HepG2 (cell line): Measurements from ENCODE around the gene LRRC42. TPM values are rescaled to one million over a fixed set of nuclear protein-coding genes. Genes with fewer than 3 reads are reported as not detected.

Experiments
- AKAP8 ChIP-seq: sonication (generic); formaldehyde crosslinking; IDR thresholded peaks from 2 replicates; pipeline ENCODE4 v1.5.1; 2020; ENCODE audit warnings: mild to moderate bottlenecking, missing genetic modification reagents
- BRD4 ChIP-seq: sonication (generic); formaldehyde crosslinking; IDR thresholded peaks from 2 replicates; pipeline ENCODE4 v1.4.0; 2020; ENCODE audit warnings: missing genetic modification reagents
- HOXA7 ChIP-seq: sonication (generic); formaldehyde crosslinking; IDR thresholded peaks from 2 replicates; pipeline ENCODE4 v1.8.1; 2022; ENCODE audit warnings: mild to moderate bottlenecking, missing genetic modification reagents, moderate library complexity
- ZNF230 ChIP-seq: sonication (generic); formaldehyde crosslinking; IDR thresholded peaks from 2 replicates; pipeline ENCODE4 v1.4.0; 2020; ENCODE audit warnings: mild to moderate bottlenecking, missing genetic modification reagents
- ZNF451 ChIP-seq: sonication (generic); formaldehyde crosslinking; IDR thresholded peaks from 2 replicates; pipeline ENCODE4 v1.5.0; 2020; ENCODE audit warnings: mild to moderate bottlenecking, missing genetic modification reagents
- ZNF7 ChIP-seq: IDR thresholded peaks from 2 replicates; pipeline ENCODE4 v1.6.1; 2016; ENCODE audit warnings: missing biosample characterization, missing genetic modification reagents
- ZNF773 ChIP-seq: sonication (generic); formaldehyde crosslinking; IDR thresholded peaks from 2 replicates; pipeline ENCODE4 v1.4.0; 2020; ENCODE audit warnings: missing genetic modification reagents, borderline replicate concordance
- polyA plus RNA-seq, 8 experiments: library from polyadenylated mRNA; depleted of rRNA in 3 of 8; stranded (reverse) in 7 of 8; unstranded in 1 of 8; fragments of >200 nt; fragmentation: Illumina TruSeq in 4 of 8; extraction: Trizol in 4 of 8; gene quantifications; 2 replicates each; pipeline versions ENCODE4 v1.2.1 to v1.2.3, GENCODE V29; 2011 to 2016; ENCODE audit warnings: low read depth in 4 of 8, missing spikeins in 1 of 8, mixed read lengths in 1 of 8; ENCODE audit not compliant: insufficient read depth in 1 of 8
- total RNA-seq, 5 experiments: library from RNA; depleted of rRNA; stranded (reverse); fragments of >200 nt; fragmentation: Illumina TruSeq; extraction: Trizol; gene quantifications; 2 replicates each; pipeline ENCODE4 v1.2.3, GENCODE V29; 2016; ENCODE audit warnings: low read depth in 1 of 5
- TF ChIP-seq, protein P1 (sequence below): sonication (generic); formaldehyde crosslinking; IDR thresholded peaks from 2 replicates; pipeline ENCODE4 v1.5.1; 2020; ENCODE audit warnings: mild to moderate bottlenecking, moderate library complexity, missing genetic modification reagents
- TF ChIP-seq, protein P2 (sequence below): IDR thresholded peaks from 2 replicates; pipeline ENCODE4 v1.6.1; 2016; ENCODE audit warnings: low read depth, control low read depth
- TF ChIP-seq, protein P3 (sequence below): sonication (generic); formaldehyde crosslinking; IDR thresholded peaks from 2 replicates; pipeline ENCODE4 v1.8.0; 2022; ENCODE audit warnings: mild to moderate bottlenecking, missing genetic modification reagents, moderate library complexity
- TF ChIP-seq, protein P4 (sequence below): sonication (generic); formaldehyde crosslinking; IDR thresholded peaks from 2 replicates; pipeline ENCODE4 v1.4.0; 2020; ENCODE audit warnings: missing genetic modification reagents
- TF ChIP-seq, protein P5 (sequence below): fragments of 450-650 bp; IDR thresholded peaks from 2 replicates; pipeline ENCODE4 v1.6.1; 2017
- TF ChIP-seq, protein P6 (sequence below): sonication (generic); formaldehyde crosslinking; IDR thresholded peaks from 2 replicates; pipeline ENCODE4 v1.4.0; 2020; ENCODE audit warnings: missing genetic modification reagents
- TF ChIP-seq, protein P7 (sequence below): sonication (generic); formaldehyde crosslinking; conservative IDR thresholded peaks from 2 replicates; pipeline ENCODE4 v1.4.0; 2020; ENCODE audit warnings: missing genetic modification reagents
- TF ChIP-seq, protein P8 (sequence below): sonication (generic); formaldehyde crosslinking; IDR thresholded peaks from 2 replicates; pipeline ENCODE4 v1.4.0; 2020; ENCODE audit warnings: missing genetic modification reagents

Gene LRRC42
- total and polyA plus RNA-seq, 2 of the 13 experiments (the other 11 are each of a cell fraction or from before 2014, with no cell fraction given) = 30.6 to 43.6 TPM

DNA sequence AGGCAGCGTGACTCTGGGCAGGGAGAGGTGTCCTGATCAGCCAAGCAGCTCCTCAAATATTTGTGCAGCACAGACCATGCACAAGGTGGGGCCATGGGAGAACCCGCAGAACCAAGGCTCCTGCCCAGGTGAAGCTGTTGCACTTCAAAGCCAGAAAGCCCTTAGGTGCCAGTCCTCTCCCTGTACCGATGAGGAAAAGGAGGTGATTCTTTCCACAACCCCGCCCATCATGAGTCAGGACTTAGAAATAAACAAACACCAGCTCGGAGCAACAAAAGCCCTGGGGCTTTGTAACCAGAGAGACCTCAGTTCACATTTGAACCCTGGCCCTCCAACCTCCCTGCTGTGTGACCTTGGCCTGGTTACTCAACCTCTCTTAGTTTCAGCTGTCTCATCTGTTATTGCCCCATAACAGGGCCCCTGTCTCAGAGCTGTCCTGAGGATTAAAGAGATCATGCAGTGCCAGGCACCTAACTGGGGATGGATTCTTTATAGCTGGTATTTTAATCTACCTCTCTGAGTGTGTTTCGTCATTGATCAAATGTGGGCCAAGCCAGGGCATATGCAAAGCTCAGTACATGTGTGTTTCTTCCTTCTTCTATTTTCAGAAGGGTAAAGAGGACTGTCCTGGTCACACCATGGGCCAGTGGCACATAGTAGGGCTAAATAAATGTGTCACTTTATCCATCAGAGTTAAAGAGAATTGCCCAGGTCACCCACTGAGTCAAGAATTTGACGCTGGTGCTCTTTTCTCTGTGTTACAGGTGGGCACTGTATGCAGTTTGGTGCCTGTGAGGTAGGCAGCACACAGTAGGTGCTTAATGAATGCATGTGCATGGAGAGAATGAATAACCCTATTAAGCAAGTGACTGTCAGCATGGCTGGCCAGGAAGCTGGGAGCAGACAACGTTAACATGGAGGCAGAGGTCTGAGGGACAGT lies 70.5 kb downstream of the LRRC42 start (continued):
- TF ChIP-seq, protein P1, sequence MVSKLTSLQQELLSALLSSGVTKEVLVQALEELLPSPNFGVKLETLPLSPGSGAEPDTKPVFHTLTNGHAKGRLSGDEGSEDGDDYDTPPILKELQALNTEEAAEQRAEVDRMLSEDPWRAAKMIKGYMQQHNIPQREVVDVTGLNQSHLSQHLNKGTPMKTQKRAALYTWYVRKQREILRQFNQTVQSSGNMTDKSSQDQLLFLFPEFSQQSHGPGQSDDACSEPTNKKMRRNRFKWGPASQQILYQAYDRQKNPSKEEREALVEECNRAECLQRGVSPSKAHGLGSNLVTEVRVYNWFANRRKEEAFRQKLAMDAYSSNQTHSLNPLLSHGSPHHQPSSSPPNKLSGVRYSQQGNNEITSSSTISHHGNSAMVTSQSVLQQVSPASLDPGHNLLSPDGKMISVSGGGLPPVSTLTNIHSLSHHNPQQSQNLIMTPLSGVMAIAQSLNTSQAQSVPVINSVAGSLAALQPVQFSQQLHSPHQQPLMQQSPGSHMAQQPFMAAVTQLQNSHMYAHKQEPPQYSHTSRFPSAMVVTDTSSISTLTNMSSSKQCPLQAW = no peak
- TF ChIP-seq, protein P2, sequence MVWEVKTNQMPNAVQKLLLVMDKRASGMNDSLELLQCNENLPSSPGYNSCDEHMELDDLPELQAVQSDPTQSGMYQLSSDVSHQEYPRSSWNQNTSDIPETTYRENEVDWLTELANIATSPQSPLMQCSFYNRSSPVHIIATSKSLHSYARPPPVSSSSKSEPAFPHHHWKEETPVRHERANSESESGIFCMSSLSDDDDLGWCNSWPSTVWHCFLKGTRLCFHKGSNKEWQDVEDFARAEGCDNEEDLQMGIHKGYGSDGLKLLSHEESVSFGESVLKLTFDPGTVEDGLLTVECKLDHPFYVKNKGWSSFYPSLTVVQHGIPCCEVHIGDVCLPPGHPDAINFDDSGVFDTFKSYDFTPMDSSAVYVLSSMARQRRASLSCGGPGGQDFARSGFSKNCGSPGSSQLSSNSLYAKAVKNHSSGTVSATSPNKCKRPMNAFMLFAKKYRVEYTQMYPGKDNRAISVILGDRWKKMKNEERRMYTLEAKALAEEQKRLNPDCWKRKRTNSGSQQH = no peak
- TF ChIP-seq, protein P3, sequence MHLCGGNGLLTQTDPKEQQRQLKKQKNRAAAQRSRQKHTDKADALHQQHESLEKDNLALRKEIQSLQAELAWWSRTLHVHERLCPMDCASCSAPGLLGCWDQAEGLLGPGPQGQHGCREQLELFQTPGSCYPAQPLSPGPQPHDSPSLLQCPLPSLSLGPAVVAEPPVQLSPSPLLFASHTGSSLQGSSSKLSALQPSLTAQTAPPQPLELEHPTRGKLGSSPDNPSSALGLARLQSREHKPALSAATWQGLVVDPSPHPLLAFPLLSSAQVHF (CRISPR knock-in tag) = no peak
- TF ChIP-seq, protein P4, sequence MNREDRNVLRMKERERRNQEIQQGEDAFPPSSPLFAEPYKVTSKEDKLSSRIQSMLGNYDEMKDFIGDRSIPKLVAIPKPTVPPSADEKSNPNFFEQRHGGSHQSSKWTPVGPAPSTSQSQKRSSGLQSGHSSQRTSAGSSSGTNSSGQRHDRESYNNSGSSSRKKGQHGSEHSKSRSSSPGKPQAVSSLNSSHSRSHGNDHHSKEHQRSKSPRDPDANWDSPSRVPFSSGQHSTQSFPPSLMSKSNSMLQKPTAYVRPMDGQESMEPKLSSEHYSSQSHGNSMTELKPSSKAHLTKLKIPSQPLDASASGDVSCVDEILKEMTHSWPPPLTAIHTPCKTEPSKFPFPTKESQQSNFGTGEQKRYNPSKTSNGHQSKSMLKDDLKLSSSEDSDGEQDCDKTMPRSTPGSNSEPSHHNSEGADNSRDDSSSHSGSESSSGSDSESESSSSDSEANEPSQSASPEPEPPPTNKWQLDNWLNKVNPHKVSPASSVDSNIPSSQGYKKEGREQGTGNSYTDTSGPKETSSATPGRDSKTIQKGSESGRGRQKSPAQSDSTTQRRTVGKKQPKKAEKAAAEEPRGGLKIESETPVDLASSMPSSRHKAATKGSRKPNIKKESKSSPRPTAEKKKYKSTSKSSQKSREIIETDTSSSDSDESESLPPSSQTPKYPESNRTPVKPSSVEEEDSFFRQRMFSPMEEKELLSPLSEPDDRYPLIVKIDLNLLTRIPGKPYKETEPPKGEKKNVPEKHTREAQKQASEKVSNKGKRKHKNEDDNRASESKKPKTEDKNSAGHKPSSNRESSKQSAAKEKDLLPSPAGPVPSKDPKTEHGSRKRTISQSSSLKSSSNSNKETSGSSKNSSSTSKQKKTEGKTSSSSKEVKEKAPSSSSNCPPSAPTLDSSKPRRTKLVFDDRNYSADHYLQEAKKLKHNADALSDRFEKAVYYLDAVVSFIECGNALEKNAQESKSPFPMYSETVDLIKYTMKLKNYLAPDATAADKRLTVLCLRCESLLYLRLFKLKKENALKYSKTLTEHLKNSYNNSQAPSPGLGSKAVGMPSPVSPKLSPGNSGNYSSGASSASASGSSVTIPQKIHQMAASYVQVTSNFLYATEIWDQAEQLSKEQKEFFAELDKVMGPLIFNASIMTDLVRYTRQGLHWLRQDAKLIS (CRISPR knock-in tag) = no peak
- TF ChIP-seq BRD4 = no peak
- TF ChIP-seq ZNF7 (CRISPR knock-in tag) = no peak
- TF ChIP-seq, protein P5, sequence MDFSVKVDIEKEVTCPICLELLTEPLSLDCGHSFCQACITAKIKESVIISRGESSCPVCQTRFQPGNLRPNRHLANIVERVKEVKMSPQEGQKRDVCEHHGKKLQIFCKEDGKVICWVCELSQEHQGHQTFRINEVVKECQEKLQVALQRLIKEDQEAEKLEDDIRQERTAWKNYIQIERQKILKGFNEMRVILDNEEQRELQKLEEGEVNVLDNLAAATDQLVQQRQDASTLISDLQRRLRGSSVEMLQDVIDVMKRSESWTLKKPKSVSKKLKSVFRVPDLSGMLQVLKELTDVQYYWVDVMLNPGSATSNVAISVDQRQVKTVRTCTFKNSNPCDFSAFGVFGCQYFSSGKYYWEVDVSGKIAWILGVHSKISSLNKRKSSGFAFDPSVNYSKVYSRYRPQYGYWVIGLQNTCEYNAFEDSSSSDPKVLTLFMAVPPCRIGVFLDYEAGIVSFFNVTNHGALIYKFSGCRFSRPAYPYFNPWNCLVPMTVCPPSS = no peak
- TF ChIP-seq, protein P6, sequence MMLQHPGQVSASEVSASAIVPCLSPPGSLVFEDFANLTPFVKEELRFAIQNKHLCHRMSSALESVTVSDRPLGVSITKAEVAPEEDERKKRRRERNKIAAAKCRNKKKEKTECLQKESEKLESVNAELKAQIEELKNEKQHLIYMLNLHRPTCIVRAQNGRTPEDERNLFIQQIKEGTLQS (CRISPR knock-in tag) = peak; percentile 65; the same call in 1 of the 2 replicates
- TF ChIP-seq ZNF451 (CRISPR knock-in tag) = no peak
- TF ChIP-seq, protein P7, sequence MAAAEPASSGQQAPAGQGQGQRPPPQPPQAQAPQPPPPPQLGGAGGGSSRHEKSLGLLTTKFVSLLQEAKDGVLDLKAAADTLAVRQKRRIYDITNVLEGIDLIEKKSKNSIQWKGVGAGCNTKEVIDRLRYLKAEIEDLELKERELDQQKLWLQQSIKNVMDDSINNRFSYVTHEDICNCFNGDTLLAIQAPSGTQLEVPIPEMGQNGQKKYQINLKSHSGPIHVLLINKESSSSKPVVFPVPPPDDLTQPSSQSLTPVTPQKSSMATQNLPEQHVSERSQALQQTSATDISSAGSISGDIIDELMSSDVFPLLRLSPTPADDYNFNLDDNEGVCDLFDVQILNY (CRISPR knock-in tag) = no peak
- TF ChIP-seq, protein P8, sequence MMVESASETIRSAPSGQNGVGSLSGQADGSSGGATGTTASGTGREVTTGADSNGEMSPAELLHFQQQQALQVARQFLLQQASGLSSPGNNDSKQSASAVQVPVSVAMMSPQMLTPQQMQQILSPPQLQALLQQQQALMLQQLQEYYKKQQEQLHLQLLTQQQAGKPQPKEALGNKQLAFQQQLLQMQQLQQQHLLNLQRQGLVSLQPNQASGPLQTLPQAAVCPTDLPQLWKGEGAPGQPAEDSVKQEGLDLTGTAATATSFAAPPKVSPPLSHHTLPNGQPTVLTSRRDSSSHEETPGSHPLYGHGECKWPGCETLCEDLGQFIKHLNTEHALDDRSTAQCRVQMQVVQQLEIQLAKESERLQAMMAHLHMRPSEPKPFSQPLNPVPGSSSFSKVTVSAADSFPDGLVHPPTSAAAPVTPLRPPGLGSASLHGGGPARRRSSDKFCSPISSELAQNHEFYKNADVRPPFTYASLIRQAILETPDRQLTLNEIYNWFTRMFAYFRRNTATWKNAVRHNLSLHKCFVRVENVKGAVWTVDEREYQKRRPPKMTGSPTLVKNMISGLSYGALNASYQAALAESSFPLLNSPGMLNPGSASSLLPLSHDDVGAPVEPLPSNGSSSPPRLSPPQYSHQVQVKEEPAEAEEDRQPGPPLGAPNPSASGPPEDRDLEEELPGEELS (CRISPR knock-in tag) = peak; percentile 88
- peak; percentile 30; the same call in 1 of the 2 replicates for TF ChIP-seq ZNF230
- TF ChIP-seq ZNF773 (CRISPR knock-in tag) = no peak
- TF ChIP-seq AKAP8 = no peak
- no peak for TF ChIP-seq HOXA7
